Neural cell (in vitro differentiated cells): ENCODE data around the gene INPP4B. TPM values are rescaled to one million over a fixed set of nuclear protein-coding genes. Genes with fewer than 3 reads are reported as not detected.

Experiments used
- H2AFZ ChIP-seq: fragments of 200-600, 300-800 bp; sonication (generic), shearing (Covaris generic); 2 replicates; pipeline ENCODE4 v1.6.0; 2014; ENCODE audit warnings: low read depth, mild to moderate bottlenecking, antibody characterized with exemption, low read length, moderate library complexity
- H3F3A ChIP-seq: fragments of 200-600 bp; shearing (Covaris generic); 2 replicates; pipeline ENCODE4 v1.6.1; 2016; ENCODE audit warnings: mild to moderate bottlenecking, moderate library complexity, mixed read lengths, antibody characterized with exemption, low read length; ENCODE audit not compliant: insufficient read depth, poor library complexity, severe bottlenecking
- H3K27ac ChIP-seq: fragments of 200-600, 300-800 bp; sonication (generic), shearing (Covaris generic); 2 replicates; pipeline ENCODE4 v1.5.1; 2014; ENCODE audit warnings: mild to moderate bottlenecking, low read length, moderate library complexity
- H3K27me3 ChIP-seq: fragments of 300-800, 200-600 bp; sonication (generic), shearing (Covaris generic); 2 replicates; pipeline ENCODE4 v1.6.0; 2014; ENCODE audit warnings: mild to moderate bottlenecking, low read depth, low read length, moderate library complexity; ENCODE audit not compliant: insufficient read depth
- H3K36me3 ChIP-seq: fragments of 300-800, 200-600 bp; sonication (generic), shearing (Covaris generic); 2 replicates; pipeline ENCODE4 v1.5.1; 2014; ENCODE audit warnings: mild to moderate bottlenecking, antibody characterized with exemption, low read length, moderate library complexity; ENCODE audit not compliant: insufficient read depth
- H3K4me2 ChIP-seq: fragments of 300-800, 200-600 bp; sonication (generic), shearing (Covaris generic); 2 replicates; pipeline ENCODE4 v1.6.0; 2014; ENCODE audit warnings: mild to moderate bottlenecking, low read length
- H3K4me3 ChIP-seq: fragments of 300-800, 200-600 bp; sonication (generic), shearing (Covaris generic); 2 replicates; pipeline ENCODE4 v1.5.1; 2014; ENCODE audit warnings: mild to moderate bottlenecking, low read length, moderate library complexity
- H3K79me2 ChIP-seq: fragments of 200-600 bp; shearing (Covaris generic); replicated peaks from 2 replicates; pipeline ENCODE4 v1.6.0; 2014; ENCODE audit warnings: mild to moderate bottlenecking, low read length, moderate library complexity; ENCODE audit not compliant: insufficient read depth
- H3K9ac ChIP-seq: fragments of 300-800, 200-600 bp; sonication (generic), shearing (Covaris generic); 2 replicates; pipeline ENCODE4 v1.6.1; 2016; ENCODE audit warnings: mild to moderate bottlenecking, low read length, mixed read lengths
- H3K9me2 ChIP-seq: fragments of 200-600 bp; shearing (Covaris generic); 2 replicates; pipeline ENCODE4 v1.6.1; 2016; ENCODE audit warnings: mild to moderate bottlenecking, low read length, mixed read lengths; ENCODE audit not compliant: insufficient read depth
- H3K9me3 ChIP-seq: fragments of 200-600, 300-800 bp; sonication (generic), shearing (Covaris generic); 2 replicates; pipeline ENCODE4 v1.6.1; 2016; ENCODE audit warnings: mild to moderate bottlenecking, mixed run types, low read length, moderate library complexity, mixed read lengths
- H4K20me1 ChIP-seq: fragments of 200-600 bp; shearing (Covaris generic); 2 replicates; pipeline ENCODE4 v1.6.1; 2016; ENCODE audit warnings: mild to moderate bottlenecking, mixed run types; ENCODE audit not compliant: insufficient read depth
- CTCF ChIP-seq: fragments of 450-650 bp; IDR thresholded peaks from 2 replicates; pipeline ENCODE4 v1.5.1; 2014; ENCODE audit warnings: antibody characterized with exemption, mild to moderate bottlenecking, moderate library complexity; ENCODE audit not compliant: poor library complexity, severe bottlenecking
- EP300 ChIP-seq: fragments of 450-650 bp; conservative IDR thresholded peaks from 2 replicates; pipeline ENCODE4 v1.6.1; 2014; ENCODE audit warnings: antibody characterized with exemption, mild to moderate bottlenecking, moderate library complexity; ENCODE audit not compliant: poor library complexity, severe bottlenecking
- EZH2 ChIP-seq: fragments of 200-600, 300-800 bp; shearing (Covaris generic), sonication (generic); IDR thresholded peaks from 2 replicates; pipeline ENCODE4 v1.6.1; 2014; ENCODE audit warnings: antibody characterized with exemption, low read length, borderline replicate concordance, mild to moderate bottlenecking; ENCODE audit not compliant: insufficient read depth, poor library complexity, severe bottlenecking
- MXI1 ChIP-seq: fragments of 450-650 bp; conservative IDR thresholded peaks from 2 replicates; pipeline ENCODE4 v1.6.1; 2014; ENCODE audit warnings: antibody characterized with exemption, mild to moderate bottlenecking; ENCODE audit not compliant: poor library complexity, severe bottlenecking
- POLR2AphosphoS5 ChIP-seq: IDR thresholded peaks from 2 replicates; pipeline ENCODE4 v1.6.1; 2012
- RAD21 ChIP-seq: fragments of 450-650 bp; conservative IDR thresholded peaks from 2 replicates; pipeline ENCODE4 v1.6.1; 2014; ENCODE audit warnings: antibody characterized with exemption, mild to moderate bottlenecking, moderate library complexity
- REST ChIP-seq: IDR thresholded peaks from 2 replicates; pipeline ENCODE4 v1.6.1; 2012; ENCODE audit warnings: borderline replicate concordance
- SMC3 ChIP-seq: fragments of 450-650 bp; conservative IDR thresholded peaks from 2 replicates; pipeline ENCODE4 v1.6.1; 2014; ENCODE audit warnings: antibody characterized with exemption, mild to moderate bottlenecking, moderate library complexity; ENCODE audit not compliant: poor library complexity
- TAF1 ChIP-seq: IDR thresholded peaks from 2 replicates; pipeline ENCODE4 v1.6.1; 2012; ENCODE audit warnings: low read depth
- polyA plus RNA-seq: library from polyadenylated mRNA; depleted of rRNA; stranded (reverse); fragments of >200 nt; gene quantifications from 2 replicates; pipeline ENCODE4 v1.2.3, GENCODE V29; 2014

The INPP4B gene
- polyA plus RNA-seq, 1 donor from 2014 or later: 0.30 TPM

- Histone ChIP-seq H3K36me3 (no peaks in the 10 kb centered on the region), H3K79me2 (no peaks in the 10 kb centered on the region), H3K9ac (no peak overlapping the region), H3K4me3 (no peak overlapping the region), H3K27me3 (no peaks in the 10 kb centered on the region), H3K9me2 (no peaks in the 10 kb centered on the region), H3F3A (no peaks in the 10 kb centered on the region), H3K9me3 (no peaks in the 10 kb centered on the region), H3K27ac (no peak overlapping the region), H3K4me2 (no peak overlapping the region), H4K20me1 (no peaks in the 10 kb centered on the region), H2AFZ (no peak overlapping the region)
- no peak for TF ChIP-seq TAF1
- no peak for TF ChIP-seq POLR2AphosphoS5
- no peak for TF ChIP-seq MXI1
- TF ChIP-seq CTCF: no peak
- TF ChIP-seq RAD21: no peak
- TF ChIP-seq EP300: no peak
- no peak for TF ChIP-seq SMC3
- no peak for TF ChIP-seq REST
- no peak for TF ChIP-seq EZH2
Observed at GRCh38 chr4:142777045-142777743, 68.9 kb downstream of the INPP4B start.

GRCh38 chr4:142776026-142776425, 70.1 kb downstream of the INPP4B start:
- TF ChIP-seq CTCF: no peak
- TF ChIP-seq RAD21: no peak
- no peak for TF ChIP-seq SMC3
- no peak for TF ChIP-seq EZH2
- TF ChIP-seq MXI1: no peak
- H2AFZ ChIP-seq: no peak overlapping the region
- H4K20me1 ChIP-seq: no peaks in the 10 kb centered on the region

More at GRCh38 chr4:142776026-142776425, 70.1 kb downstream of the INPP4B start:
- H3K27ac ChIP-seq: no peak overlapping the region
- H3K4me3 ChIP-seq: no peak overlapping the region
- H3F3A ChIP-seq: no peaks in the 10 kb centered on the region
- no peak overlapping the region for H3K4me2 ChIP-seq
- H3K27me3 ChIP-seq: no peaks in the 10 kb centered on the region
- no peaks in the 10 kb centered on the region for H3K9me3 ChIP-seq
- H3K36me3 ChIP-seq: no peaks in the 10 kb centered on the region
- no peaks in the 10 kb centered on the region for H3K79me2 ChIP-seq
- H3K9ac ChIP-seq: no peak overlapping the region
- no peaks in the 10 kb centered on the region for H3K9me2 ChIP-seq
